ENCODE measurements around the gene OR8D1. TPM values are rescaled to one million over a fixed set of nuclear protein-coding genes. Genes with fewer than 3 reads are reported as not detected.

The OR8D1 gene
- total RNA-seq, 1 experiment from 2014 or later: not detected

DNA sequence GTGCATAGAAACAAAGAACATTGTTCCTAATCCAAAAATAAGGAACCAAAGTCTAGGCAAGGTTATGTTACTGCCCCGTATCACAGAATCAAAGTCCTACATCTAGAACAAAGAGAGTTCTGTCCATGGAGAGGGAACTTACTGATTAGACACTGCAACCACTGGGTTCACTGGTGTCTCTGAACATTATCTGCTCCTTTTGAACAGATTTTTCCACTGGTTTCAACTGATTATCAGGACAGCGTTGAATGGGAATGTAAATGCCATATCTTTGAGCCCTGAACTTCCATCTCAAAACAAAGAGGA lies 26.3 kb upstream of the OR8D1 start:
- DNase-seq (ENCODE audit: low spot score) (no peak), ATAC-seq (no peak)
- Mint-ChIP-seq H3K9me3 (peaks cover 4% of the 10 kb centered on the region), H3K4me1 (no peaks in the 10 kb centered on the region), H3K4me3 (no peak overlapping the region), H3K27ac (no peak overlapping the region), H3K27me3 (ENCODE audit: low read depth) (no peaks in the 10 kb centered on the region; the same call in 1 of the 2 replicates), H3K36me3 (no peaks in the 10 kb centered on the region)
- TF ChIP-seq, protein P1, sequence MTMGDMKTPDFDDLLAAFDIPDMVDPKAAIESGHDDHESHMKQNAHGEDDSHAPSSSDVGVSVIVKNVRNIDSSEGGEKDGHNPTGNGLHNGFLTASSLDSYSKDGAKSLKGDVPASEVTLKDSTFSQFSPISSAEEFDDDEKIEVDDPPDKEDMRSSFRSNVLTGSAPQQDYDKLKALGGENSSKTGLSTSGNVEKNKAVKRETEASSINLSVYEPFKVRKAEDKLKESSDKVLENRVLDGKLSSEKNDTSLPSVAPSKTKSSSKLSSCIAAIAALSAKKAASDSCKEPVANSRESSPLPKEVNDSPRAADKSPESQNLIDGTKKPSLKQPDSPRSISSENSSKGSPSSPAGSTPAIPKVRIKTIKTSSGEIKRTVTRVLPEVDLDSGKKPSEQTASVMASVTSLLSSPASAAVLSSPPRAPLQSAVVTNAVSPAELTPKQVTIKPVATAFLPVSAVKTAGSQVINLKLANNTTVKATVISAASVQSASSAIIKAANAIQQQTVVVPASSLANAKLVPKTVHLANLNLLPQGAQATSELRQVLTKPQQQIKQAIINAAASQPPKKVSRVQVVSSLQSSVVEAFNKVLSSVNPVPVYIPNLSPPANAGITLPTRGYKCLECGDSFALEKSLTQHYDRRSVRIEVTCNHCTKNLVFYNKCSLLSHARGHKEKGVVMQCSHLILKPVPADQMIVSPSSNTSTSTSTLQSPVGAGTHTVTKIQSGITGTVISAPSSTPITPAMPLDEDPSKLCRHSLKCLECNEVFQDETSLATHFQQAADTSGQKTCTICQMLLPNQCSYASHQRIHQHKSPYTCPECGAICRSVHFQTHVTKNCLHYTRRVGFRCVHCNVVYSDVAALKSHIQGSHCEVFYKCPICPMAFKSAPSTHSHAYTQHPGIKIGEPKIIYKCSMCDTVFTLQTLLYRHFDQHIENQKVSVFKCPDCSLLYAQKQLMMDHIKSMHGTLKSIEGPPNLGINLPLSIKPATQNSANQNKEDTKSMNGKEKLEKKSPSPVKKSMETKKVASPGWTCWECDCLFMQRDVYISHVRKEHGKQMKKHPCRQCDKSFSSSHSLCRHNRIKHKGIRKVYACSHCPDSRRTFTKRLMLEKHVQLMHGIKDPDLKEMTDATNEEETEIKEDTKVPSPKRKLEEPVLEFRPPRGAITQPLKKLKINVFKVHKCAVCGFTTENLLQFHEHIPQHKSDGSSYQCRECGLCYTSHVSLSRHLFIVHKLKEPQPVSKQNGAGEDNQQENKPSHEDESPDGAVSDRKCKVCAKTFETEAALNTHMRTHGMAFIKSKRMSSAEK (CRISPR knock-in tag; IDR thresholded peaks at IDR 0.05; ENCODE audit: borderline replicate concordance): no peak
- TF ChIP-seq, protein P2, sequence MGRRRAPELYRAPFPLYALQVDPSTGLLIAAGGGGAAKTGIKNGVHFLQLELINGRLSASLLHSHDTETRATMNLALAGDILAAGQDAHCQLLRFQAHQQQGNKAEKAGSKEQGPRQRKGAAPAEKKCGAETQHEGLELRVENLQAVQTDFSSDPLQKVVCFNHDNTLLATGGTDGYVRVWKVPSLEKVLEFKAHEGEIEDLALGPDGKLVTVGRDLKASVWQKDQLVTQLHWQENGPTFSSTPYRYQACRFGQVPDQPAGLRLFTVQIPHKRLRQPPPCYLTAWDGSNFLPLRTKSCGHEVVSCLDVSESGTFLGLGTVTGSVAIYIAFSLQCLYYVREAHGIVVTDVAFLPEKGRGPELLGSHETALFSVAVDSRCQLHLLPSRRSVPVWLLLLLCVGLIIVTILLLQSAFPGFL (CRISPR knock-in tag; IDR thresholded peaks at IDR 0.05; ENCODE audit: borderline replicate concordance): no peak
- TF ChIP-seq MXD4 (CRISPR knock-in tag; IDR thresholded peaks at IDR 0.05; ENCODE audit: borderline replicate concordance): no peak
- TF ChIP-seq SOX15 (CRISPR knock-in tag; IDR thresholded peaks at IDR 0.05): no peak
- no peak for TF ChIP-seq RORB (CRISPR knock-in tag; IDR thresholded peaks at IDR 0.05)
- ChIA-PET CTCF (no interaction called here), POLR2A (no interaction called here)

DNA sequence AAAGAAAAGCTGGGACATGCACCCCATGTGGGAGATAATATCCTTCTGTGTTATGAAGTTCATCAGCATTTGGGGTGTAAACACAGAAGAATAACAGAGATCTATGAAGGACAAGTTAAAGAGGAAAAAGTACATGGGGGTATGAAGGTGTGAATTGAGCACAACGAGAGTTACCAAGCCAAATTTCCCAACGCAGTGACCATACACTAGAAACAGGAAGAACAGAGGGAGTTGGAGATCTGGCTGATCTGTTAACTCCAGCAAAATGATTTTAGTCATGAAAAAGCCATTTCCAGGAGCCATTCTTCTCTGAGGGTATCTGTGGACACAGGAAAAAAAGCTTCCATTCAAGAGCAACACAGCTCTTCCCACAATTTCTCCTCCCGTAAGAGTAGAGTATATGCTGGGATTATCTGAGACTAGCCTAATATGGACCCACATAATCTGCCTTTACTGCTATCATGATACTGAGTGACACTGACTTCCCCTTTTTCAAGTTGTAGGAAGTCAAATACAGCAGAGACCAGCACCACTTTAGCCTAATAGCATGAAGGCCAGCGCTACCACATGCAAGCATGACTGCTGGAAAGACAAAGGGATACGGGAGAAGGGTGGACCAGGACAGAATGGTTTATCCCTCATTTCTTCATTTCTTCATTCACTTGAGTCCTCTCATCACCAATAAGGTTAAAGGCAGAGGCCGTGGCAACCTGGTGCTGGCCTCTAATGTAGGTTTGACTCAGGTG lies 25.8 kb upstream of the OR8D1 start:
- H3K27ac Mint-ChIP-seq: no peak overlapping the region
- no peak for TF ChIP-seq ZNF317 (CRISPR knock-in tag; IDR thresholded peaks at IDR 0.05; ENCODE audit: borderline replicate concordance, low read depth)
- no peaks in the 10 kb centered on the region; the same call in 1 of the 2 replicates for H3K27me3 Mint-ChIP-seq (ENCODE audit: low read depth)
- DNase-seq (ENCODE audit: low spot score): no peak
- no peak for ATAC-seq
- H3K4me1 Mint-ChIP-seq: no peaks in the 10 kb centered on the region
- peaks cover 4% of the 10 kb centered on the region for H3K9me3 Mint-ChIP-seq
- H3K36me3 Mint-ChIP-seq: no peaks in the 10 kb centered on the region
- POLR2A ChIA-PET: no interaction called here
- no peak overlapping the region for H3K4me3 Mint-ChIP-seq
- CTCF ChIA-PET: no interaction called here

GRCh38 chr11:124331873-124332272 lies 18.1 kb upstream of the OR8D1 start:
- Mint-ChIP-seq H3K27me3 (ENCODE audit: low read depth) (no peaks in the 10 kb centered on the region; the same call in 1 of the 2 replicates), H3K9me3 (peaks cover 27% of the 10 kb centered on the region), H3K4me3 (no peak overlapping the region), H3K36me3 (peaks cover 16% of the 10 kb centered on the region), H3K27ac (no peak overlapping the region), H3K4me1 (no peaks in the 10 kb centered on the region)
- TF ChIP-seq RORB (CRISPR knock-in tag; IDR thresholded peaks at IDR 0.05) (no peak), HMGA2 (CRISPR knock-in tag; IDR thresholded peaks at IDR 0.05) (no peak), KAT7 (CRISPR knock-in tag; IDR thresholded peaks at IDR 0.05; ENCODE audit: borderline replicate concordance) (no peak), ZNF671 (CRISPR knock-in tag; IDR thresholded peaks at IDR 0.05) (no peak), JUN (CRISPR knock-in tag; IDR thresholded peaks at IDR 0.05) (no peak), CDX4 (CRISPR knock-in tag; IDR thresholded peaks at IDR 0.05; ENCODE audit: borderline replicate concordance) (no peak), SP1 (CRISPR knock-in tag; conservative IDR thresholded peaks at IDR 0.05) (no peak), TEAD1 (CRISPR knock-in tag; IDR thresholded peaks at IDR 0.05) (no peak), FOXJ3 (CRISPR knock-in tag; IDR thresholded peaks at IDR 0.05; ENCODE audit: borderline replicate concordance) (no peak), SMAD4 (CRISPR knock-in tag; IDR thresholded peaks at IDR 0.05) (no peak), AR (CRISPR knock-in tag; IDR thresholded peaks at IDR 0.05) (no peak)
- TF ChIP-seq, protein P3, sequence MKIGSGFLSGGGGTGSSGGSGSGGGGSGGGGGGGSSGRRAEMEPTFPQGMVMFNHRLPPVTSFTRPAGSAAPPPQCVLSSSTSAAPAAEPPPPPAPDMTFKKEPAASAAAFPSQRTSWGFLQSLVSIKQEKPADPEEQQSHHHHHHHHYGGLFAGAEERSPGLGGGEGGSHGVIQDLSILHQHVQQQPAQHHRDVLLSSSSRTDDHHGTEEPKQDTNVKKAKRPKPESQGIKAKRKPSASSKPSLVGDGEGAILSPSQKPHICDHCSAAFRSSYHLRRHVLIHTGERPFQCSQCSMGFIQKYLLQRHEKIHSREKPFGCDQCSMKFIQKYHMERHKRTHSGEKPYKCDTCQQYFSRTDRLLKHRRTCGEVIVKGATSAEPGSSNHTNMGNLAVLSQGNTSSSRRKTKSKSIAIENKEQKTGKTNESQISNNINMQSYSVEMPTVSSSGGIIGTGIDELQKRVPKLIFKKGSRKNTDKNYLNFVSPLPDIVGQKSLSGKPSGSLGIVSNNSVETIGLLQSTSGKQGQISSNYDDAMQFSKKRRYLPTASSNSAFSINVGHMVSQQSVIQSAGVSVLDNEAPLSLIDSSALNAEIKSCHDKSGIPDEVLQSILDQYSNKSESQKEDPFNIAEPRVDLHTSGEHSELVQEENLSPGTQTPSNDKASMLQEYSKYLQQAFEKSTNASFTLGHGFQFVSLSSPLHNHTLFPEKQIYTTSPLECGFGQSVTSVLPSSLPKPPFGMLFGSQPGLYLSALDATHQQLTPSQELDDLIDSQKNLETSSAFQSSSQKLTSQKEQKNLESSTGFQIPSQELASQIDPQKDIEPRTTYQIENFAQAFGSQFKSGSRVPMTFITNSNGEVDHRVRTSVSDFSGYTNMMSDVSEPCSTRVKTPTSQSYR (CRISPR knock-in tag; IDR thresholded peaks at IDR 0.05): no peak
- DNase-seq (ENCODE audit: low spot score) (no peak), ATAC-seq (no peak)
- CTCF ChIA-PET: no interaction called here
- POLR2A ChIA-PET: no interaction called here
